Right lobe of liver (tissue), 4 donors: Measurements from ENCODE around the gene STAG2.

Experiments
- POLR2A ChIP-seq: fragments of 450-650 bp; IDR thresholded peaks from one replicate; pipeline ENCODE4 v1.6.1; 2017; ENCODE audit warnings: antibody characterized with exemption, mild to moderate bottlenecking
- TF ChIP-seq, protein P1 (sequence below), 4 donors: fragments of 200-600 bp in 3 of 4; fragments of 450-650 bp in 1 of 4; IDR thresholded peaks; one replicate each; pipeline versions ENCODE4 v1.5.1 to v1.8.0; 2016 to 2022; ENCODE audit warnings: antibody characterized with exemption in 4 of 4, mild to moderate bottlenecking in 2 of 4
- donor health status: DM: no; HTN: no; CAD: no.
- donor health status: DM: no; HTN: no; CAD: no.
- donor health status: DM: no; HTN: yes; CAD: no.

DNA sequence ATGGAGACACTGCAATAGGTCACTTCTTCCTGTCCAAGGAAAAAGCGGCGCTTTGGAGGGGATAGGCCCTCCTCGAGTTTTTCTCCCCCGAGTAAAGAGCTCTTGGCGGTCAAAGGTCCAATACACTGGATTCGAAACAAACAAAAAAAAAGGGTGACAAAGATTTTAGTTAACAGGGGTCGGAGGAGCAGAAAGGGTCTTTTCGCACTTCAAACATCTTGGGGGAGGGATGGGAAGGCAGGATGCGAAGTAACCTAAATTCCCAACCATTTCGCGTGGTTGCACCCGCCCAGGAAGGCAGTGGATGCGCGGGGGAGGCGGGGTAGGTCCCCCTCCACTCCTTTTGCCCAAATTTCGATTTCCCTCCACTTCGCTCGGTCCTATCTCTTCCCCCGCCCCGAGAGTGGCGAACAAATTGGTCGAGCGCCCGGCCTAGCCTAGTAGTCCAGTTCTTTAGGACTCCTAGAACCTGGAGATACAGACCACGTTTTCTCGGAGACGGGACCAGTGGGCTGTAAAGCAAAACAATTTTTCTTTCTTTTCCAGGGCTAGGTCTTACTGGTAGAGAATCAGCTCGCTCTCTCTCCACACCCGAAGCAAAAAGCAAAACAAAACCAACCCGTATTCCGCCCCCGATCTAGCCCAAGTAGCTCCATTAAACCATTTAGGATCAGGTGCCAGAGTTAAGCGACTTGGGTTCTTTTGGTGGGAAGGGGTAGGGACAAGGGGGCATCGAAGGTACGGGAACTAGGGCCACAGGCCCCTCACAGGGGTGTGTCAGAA lies 2.0 kb upstream of the STAG2 start:
- no peak for TF ChIP-seq POLR2A
- TF ChIP-seq, protein P1, sequence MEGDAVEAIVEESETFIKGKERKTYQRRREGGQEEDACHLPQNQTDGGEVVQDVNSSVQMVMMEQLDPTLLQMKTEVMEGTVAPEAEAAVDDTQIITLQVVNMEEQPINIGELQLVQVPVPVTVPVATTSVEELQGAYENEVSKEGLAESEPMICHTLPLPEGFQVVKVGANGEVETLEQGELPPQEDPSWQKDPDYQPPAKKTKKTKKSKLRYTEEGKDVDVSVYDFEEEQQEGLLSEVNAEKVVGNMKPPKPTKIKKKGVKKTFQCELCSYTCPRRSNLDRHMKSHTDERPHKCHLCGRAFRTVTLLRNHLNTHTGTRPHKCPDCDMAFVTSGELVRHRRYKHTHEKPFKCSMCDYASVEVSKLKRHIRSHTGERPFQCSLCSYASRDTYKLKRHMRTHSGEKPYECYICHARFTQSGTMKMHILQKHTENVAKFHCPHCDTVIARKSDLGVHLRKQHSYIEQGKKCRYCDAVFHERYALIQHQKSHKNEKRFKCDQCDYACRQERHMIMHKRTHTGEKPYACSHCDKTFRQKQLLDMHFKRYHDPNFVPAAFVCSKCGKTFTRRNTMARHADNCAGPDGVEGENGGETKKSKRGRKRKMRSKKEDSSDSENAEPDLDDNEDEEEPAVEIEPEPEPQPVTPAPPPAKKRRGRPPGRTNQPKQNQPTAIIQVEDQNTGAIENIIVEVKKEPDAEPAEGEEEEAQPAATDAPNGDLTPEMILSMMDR (IDR thresholded peaks at IDR 0.05): no peak
